Ramos (cell line): ENCODE measurements around the gene ZNF384.

Source experiments
- in situ Hi-C: fragments of 300-500 bp; cut with MboI; formaldehyde crosslinking; loops from one replicate; pipeline ENCODE4 v1.14.3; 2022; ENCODE audit warnings: low sequenced_read_pairs; ENCODE audit not compliant: unreplicated experiment

The ZNF384 gene

GRCh38 chr12:6631549-6631961 is 57.6 kb downstream of the ZNF384 start:
- in situ Hi-C loops = no loop called here

GRCh38 chr12:6630736-6631135 is 58.4 kb downstream of the ZNF384 start:
- in situ Hi-C loops = no loop called here

DNA sequence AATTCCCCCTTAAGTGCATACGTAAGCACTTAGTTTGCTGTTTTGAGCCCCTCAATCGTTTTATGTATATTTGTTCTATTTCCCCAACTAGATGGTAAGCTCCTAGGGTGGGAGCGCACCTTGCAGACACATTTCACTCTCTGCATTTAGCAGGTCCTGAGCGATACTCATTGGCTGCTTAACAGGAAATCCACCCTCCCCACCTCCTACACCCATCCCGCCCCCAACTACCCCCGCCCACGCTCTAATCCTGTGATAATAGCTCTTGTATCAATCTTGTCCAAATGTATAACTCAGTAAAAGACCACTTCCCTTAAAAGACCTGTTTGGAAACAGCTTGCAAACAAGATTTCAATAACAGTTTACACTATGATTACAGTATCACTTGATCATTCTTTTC is 61.6 kb downstream of the ZNF384 start:
- in situ Hi-C loops = loop anchor here (10.0 kb wide), 1 partner anchor 207 kb away; no protein-coding TSS in a partner anchor

GRCh38 chr12:6626654-6627283 is 62.4 kb downstream of the ZNF384 start:
- in situ Hi-C loops = loop anchor here (10.0 kb wide), 1 partner anchor 208 kb away; no protein-coding TSS in a partner anchor

- in situ Hi-C loops = loop anchor here (10.0 kb wide), 1 partner anchor 214 kb away; no protein-coding TSS in a partner anchor
Observed at GRCh38 chr12:6620885-6621274, 68.3 kb downstream of the ZNF384 start.

DNA sequence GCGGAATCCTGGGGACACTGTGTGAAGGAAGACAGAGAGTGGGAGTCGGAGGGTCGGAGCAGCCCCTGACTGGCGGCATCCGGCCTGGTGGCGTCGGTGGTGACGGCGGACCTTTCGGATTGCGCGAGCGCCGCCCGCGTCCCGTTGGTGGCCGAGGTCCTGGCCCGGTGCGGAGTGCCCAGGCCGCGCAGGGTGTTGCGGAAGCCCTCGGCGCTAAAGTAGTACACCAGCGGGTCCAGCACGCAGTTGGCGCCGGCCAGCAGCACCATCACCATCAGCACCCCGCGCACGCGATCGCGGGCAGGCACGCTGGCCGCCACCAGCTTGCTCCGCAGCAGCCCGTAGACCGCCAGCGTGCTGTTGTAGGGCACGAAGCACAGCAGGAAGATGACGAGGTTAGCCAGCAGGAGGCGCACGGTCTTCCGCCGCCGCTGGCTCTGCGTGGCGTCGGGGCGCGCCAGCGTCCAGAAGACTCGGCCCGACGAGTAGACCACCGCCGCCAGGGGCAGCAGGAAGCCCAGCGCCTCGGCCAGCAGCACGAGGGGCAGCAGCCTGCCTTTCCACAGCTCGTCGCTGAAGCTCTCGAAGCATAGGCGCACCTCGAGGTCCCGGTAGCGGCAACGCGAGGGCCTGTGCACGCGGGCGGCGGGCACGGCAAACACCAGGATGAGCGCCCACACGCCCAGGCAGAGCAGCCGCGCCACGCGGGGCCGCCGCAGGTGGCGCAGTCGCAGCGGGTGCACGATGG is 68.9 kb downstream of the ZNF384 start:
- in situ Hi-C loops = loop anchor here (10.0 kb wide), 1 partner anchor 214 kb away; no protein-coding TSS in a partner anchor

DNA sequence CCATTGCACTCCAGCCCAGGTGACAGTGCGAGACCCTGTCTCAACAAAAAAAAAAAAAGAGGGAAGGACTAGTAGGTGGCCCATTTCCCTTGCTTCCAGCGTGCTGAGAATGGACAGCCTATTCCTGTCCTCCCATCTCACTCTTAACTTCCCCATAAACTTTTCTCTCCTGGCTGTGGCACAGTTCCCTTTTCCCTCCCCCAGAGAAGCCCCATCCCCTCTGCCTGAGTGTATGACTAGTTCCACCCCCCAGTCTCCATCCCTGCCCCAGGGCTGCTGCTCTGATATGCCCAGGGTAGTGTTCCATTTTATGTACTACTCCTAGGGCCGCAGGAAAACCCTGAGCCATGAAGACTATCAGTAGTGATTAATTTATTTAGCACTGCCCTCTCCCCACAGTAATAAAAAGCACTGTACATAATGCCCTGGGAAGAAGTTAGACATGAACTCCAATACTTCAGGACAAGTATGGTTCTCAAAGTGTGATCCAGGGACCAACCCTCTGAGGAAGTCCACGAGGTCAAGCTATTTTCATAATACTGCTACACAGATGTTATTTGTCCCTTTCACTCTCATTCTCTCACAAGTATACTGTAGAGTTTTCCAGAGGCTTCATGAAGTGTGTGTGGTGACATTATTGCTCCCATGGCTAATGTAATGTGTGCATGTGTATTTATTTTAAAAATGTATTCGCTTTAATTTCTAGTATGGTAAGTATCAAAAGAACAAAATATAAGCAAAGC is 70.5 kb downstream of the ZNF384 start:
- in situ Hi-C loops = loop anchor here (5.0 kb wide), 1 partner anchor 44 kb away; the partner anchor contains the start of gene ING4
